ENCODE measurements around the gene VPS45. TPM values are rescaled to one million over a fixed set of nuclear protein-coding genes. Genes with fewer than 3 reads are reported as not detected.

Gene VPS45
- total and polyA plus RNA-seq, 2 of the 4 experiments (the other 2 are of a cell fraction): 32.4 to 33.3 TPM

GRCh38 chr1:150034336-150034735 is 33.2 kb upstream of the VPS45 start:
- H2BK120ac ChIP-seq (ENCODE audit: low read depth, low read length): no peak overlapping the region
- no peak for ATAC-seq (ENCODE audit: low read depth)

More at GRCh38 chr1:150034336-150034735, 33.2 kb upstream of the VPS45 start:
- no peak overlapping the region for H2AK9ac ChIP-seq (replicated peaks; ENCODE audit: low read depth, low read length, poor library complexity)
- in situ Hi-C loops (cut with MboI; ENCODE audit: low sequenced_read_pairs) (no loop called here), intact Hi-C loops (cut with micrococcal nuclease) (no loop called here), dilution Hi-C loops (cut with HindIII; ENCODE audit: low sequenced_read_pairs, unreplicated experiment) (no loop called here)
- H3K27ac ChIP-seq (ENCODE audit: insufficient read depth, low read length): no peak overlapping the region
- no peaks in the 10 kb centered on the region for H3K4me1 ChIP-seq (ENCODE audit: control insufficient read depth, insufficient read depth, low read length)
- H3K14ac ChIP-seq (replicated peaks; ENCODE audit: low read depth, low read length): no peak overlapping the region
- no peak overlapping the region for H2BK15ac ChIP-seq (ENCODE audit: low read depth, low read length)
- ChIA-PET CTCF (no interaction called here), POLR2A (ENCODE audit: unreplicated experiment) (no interaction called here)
- no peak overlapping the region for H3K9ac ChIP-seq (ENCODE audit: low read depth, low read length)
- H4K20me1 ChIP-seq (ENCODE audit: insufficient read depth, low read length): no peaks in the 10 kb centered on the region
- no peak overlapping the region for H4K5ac ChIP-seq (ENCODE audit: low read depth, low read length)
- no peak overlapping the region for H4K91ac ChIP-seq (ENCODE audit: insufficient read depth, low read depth, low read length)
- no peak overlapping the region for H3K4me2 ChIP-seq (ENCODE audit: low read depth, low read length)
- no peak overlapping the region for H3K56ac ChIP-seq (ENCODE audit: extremely low read depth, insufficient read depth, low read length)
- no peaks in the 10 kb centered on the region for H3K9me3 ChIP-seq (ENCODE audit: control insufficient read depth, insufficient read depth, low read length)
- H2BK20ac ChIP-seq (ENCODE audit: low read depth, low read length): no peak overlapping the region
- H3K9me1 ChIP-seq (ENCODE audit: insufficient read depth, low read length): 0 out of 2 replicates have a peak, but pooled peaks cover 2% of the 10 kb centered on the region
- TF ChIP-seq SMC3 (IDR thresholded peaks at IDR 0.05; ENCODE audit: low read depth, low read length) (no peak), BHLHE40 (IDR thresholded peaks at IDR 0.05; ENCODE audit: low read depth, low read length) (no peak), FOS (IDR thresholded peaks at IDR 0.05; ENCODE audit: low read depth, low read length) (no peak), CHD1 (IDR thresholded peaks at IDR 0.05; ENCODE audit: low read depth, low read length) (no peak), RCOR1 (IDR thresholded peaks at IDR 0.05; ENCODE audit: insufficient replicate concordance, low read length) (no peak), NFE2L2 (IDR thresholded peaks at IDR 0.05; ENCODE audit: low read depth, low read length) (no peak), MAZ (IDR thresholded peaks at IDR 0.05; ENCODE audit: borderline replicate concordance, low read depth, low read length) (no peak)
- TF ChIP-seq, protein P1, sequence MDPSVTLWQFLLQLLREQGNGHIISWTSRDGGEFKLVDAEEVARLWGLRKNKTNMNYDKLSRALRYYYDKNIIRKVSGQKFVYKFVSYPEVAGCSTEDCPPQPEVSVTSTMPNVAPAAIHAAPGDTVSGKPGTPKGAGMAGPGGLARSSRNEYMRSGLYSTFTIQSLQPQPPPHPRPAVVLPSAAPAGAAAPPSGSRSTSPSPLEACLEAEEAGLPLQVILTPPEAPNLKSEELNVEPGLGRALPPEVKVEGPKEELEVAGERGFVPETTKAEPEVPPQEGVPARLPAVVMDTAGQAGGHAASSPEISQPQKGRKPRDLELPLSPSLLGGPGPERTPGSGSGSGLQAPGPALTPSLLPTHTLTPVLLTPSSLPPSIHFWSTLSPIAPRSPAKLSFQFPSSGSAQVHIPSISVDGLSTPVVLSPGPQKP (IDR thresholded peaks at IDR 0.05; ENCODE audit: borderline replicate concordance, low read depth, low read length): no peak
- BruUV-seq (replicated peaks): no TSS peak
- no peaks in the 10 kb centered on the region for H3K27me3 ChIP-seq (ENCODE audit: control insufficient read depth, insufficient read depth, low read length)
- H2AK5ac ChIP-seq (ENCODE audit: low read depth, low read length): no peak overlapping the region
- H2BK5ac ChIP-seq (ENCODE audit: low read depth, low read length, poor library complexity, severe bottlenecking): no peak overlapping the region
- no peak overlapping the region for H3K4me3 ChIP-seq (ENCODE audit: insufficient read depth, low read depth, low read length)
- DNase-seq: no peak
- H2AFZ ChIP-seq (replicated peaks; ENCODE audit: low read length, poor library complexity): no peak overlapping the region
- H3K18ac ChIP-seq (ENCODE audit: low read depth, low read length): no peak overlapping the region
- no peaks in the 10 kb centered on the region for H3K79me1 ChIP-seq (ENCODE audit: low read depth in 1 of 2, low read length in 2 of 2)
- H3K36me3 ChIP-seq (ENCODE audit: control insufficient read depth, insufficient read depth, low read length): no peaks in the 10 kb centered on the region
- H4K8ac ChIP-seq (ENCODE audit: low read depth in 2 of 2, low read length in 2 of 2): no peak overlapping the region
- no peak overlapping the region for H3K4ac ChIP-seq (ENCODE audit: low read depth, low read length)
- no peak overlapping the region for H3K23ac ChIP-seq (ENCODE audit: low read depth, low read length)
